Fibroblast of lung (primary cell): ENCODE results near the gene INSRR. TPM values are rescaled to one million over a fixed set of nuclear protein-coding genes. Genes with fewer than 3 reads are reported as not detected.

Experiments used
- DNase-seq, 2 donors: peaks; one replicate each; pipeline versions ENCODE4 v3.0.0 to v3.0.0-alpha.2; 2010; ENCODE audit warnings: low read depth in 2 of 2
- H2AFZ ChIP-seq: 2 replicates; pipeline ENCODE4 v1.5.1; 2012; ENCODE audit warnings: low read length, control low read depth, inconsistent platforms
- H3K27ac ChIP-seq: 2 replicates; pipeline ENCODE4 v1.5.1; 2011; ENCODE audit warnings: low read length, control low read depth; ENCODE audit not compliant: insufficient read depth
- H3K27me3 ChIP-seq: 2 replicates; pipeline ENCODE4 v1.5.1; 2011; ENCODE audit warnings: mild to moderate bottlenecking, low read length; ENCODE audit not compliant: control insufficient read depth, insufficient read depth
- H3K36me3 ChIP-seq: 2 replicates; pipeline ENCODE4 v1.5.1; 2011; ENCODE audit warnings: low read length; ENCODE audit not compliant: control insufficient read depth, insufficient read depth
- H3K4me1 ChIP-seq: 2 replicates; pipeline ENCODE4 v1.5.1; 2011; ENCODE audit warnings: low read length; ENCODE audit not compliant: control insufficient read depth, insufficient read depth; ENCODE audit errors: extremely low read depth
- H3K4me2 ChIP-seq: 2 replicates; pipeline ENCODE4 v1.5.1; 2011; ENCODE audit warnings: low read length, control low read depth; ENCODE audit not compliant: insufficient read depth; ENCODE audit errors: extremely low read depth
- H3K4me3 ChIP-seq, 4 experiments: fragments of 200-600 bp in 1 of 4; sonication (generic) in 1 of 4; replicated peaks in 1 of 4; 2 replicates each; pipeline ENCODE4 v1.5.1; 2011 to 2016; ENCODE audit warnings: low read length in 4 of 4, low read depth in 3 of 4, mild to moderate bottlenecking in 3 of 4, control low read depth in 2 of 4, inconsistent platforms in 1 of 4, mixed read lengths in 1 of 4; ENCODE audit not compliant: insufficient read depth in 1 of 4; ENCODE audit errors: control extremely low read depth in 1 of 4
- H3K79me2 ChIP-seq: 2 replicates; pipeline ENCODE4 v1.5.1; 2012; ENCODE audit warnings: mild to moderate bottlenecking, low read length, inconsistent platforms; ENCODE audit not compliant: control insufficient read depth, insufficient read depth
- H3K9ac ChIP-seq: 2 replicates; pipeline ENCODE4 v1.5.1; 2011; ENCODE audit warnings: mild to moderate bottlenecking, low read length, control low read depth; ENCODE audit not compliant: insufficient read depth
- H3K9me3 ChIP-seq: 2 replicates; pipeline ENCODE4 v1.5.1; 2012; ENCODE audit warnings: low read depth, low read length; ENCODE audit not compliant: control insufficient read depth, insufficient read depth
- H4K20me1 ChIP-seq: 2 replicates; pipeline ENCODE4 v1.5.1; 2011; ENCODE audit warnings: low read length; ENCODE audit not compliant: control insufficient read depth, insufficient read depth; ENCODE audit errors: extremely low read depth
- EZH2 ChIP-seq: IDR thresholded peaks from 2 replicates; pipeline ENCODE4 v1.5.1; 2012; ENCODE audit warnings: low read length, control low read depth, mild to moderate bottlenecking; ENCODE audit errors: missing control alignments
- polyA plus RNA-seq, 2 donors: library from polyadenylated mRNA; depleted of rRNA in 1 of 2; stranded (reverse) in 1 of 2; unstranded in 1 of 2; fragments of >200 nt; gene quantifications; 2 replicates each; pipeline ENCODE4 v1.2.1, GENCODE V29; 2011 to 2012; ENCODE audit warnings: missing spikeins in 1 of 2
- total RNA-seq: library from RNA; depleted of rRNA; stranded (reverse); fragments of >200 nt; gene quantifications from 2 replicates; pipeline ENCODE4 v1.2.1, GENCODE V29; 2014
- TF ChIP-seq, protein P1 (sequence below), 2 donors: IDR thresholded peaks in 1 of 2; conservative IDR thresholded peaks in 1 of 2; 1 replicate in 1 of 2; 2 replicates in 1 of 2; pipeline ENCODE4 v1.5.1; 2011 to 2012; ENCODE audit warnings: low read length in 2 of 2, control low read depth in 1 of 2, inconsistent platforms in 1 of 2, low read depth in 1 of 2, mild to moderate bottlenecking in 1 of 2

Gene INSRR
- total and polyA plus RNA-seq, 2 donors (not counting 1 experiment from before 2014, with no cell fraction given) = not detected

GRCh38 chr1:156811168-156811567, 47.7 kb downstream of the INSRR start:
- no peaks in the 10 kb centered on the region for H3K79me2 ChIP-seq
- TF ChIP-seq, protein P1, sequence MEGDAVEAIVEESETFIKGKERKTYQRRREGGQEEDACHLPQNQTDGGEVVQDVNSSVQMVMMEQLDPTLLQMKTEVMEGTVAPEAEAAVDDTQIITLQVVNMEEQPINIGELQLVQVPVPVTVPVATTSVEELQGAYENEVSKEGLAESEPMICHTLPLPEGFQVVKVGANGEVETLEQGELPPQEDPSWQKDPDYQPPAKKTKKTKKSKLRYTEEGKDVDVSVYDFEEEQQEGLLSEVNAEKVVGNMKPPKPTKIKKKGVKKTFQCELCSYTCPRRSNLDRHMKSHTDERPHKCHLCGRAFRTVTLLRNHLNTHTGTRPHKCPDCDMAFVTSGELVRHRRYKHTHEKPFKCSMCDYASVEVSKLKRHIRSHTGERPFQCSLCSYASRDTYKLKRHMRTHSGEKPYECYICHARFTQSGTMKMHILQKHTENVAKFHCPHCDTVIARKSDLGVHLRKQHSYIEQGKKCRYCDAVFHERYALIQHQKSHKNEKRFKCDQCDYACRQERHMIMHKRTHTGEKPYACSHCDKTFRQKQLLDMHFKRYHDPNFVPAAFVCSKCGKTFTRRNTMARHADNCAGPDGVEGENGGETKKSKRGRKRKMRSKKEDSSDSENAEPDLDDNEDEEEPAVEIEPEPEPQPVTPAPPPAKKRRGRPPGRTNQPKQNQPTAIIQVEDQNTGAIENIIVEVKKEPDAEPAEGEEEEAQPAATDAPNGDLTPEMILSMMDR (conservative IDR thresholded peaks at IDR 0.05 in 1 of 2, IDR thresholded peaks at IDR 0.05 in 1 of 2; ENCODE audit: low read depth in 1 of 2, low read length in 2 of 2) = no peak
- TF ChIP-seq EZH2 = no peak
- DNase-seq = no peak
- peaks cover 5% of the 10 kb centered on the region for H3K27me3 ChIP-seq
- H3K4me1 ChIP-seq = peaks cover 18% of the 10 kb centered on the region
- no peaks in the 10 kb centered on the region for H4K20me1 ChIP-seq
- H3K27ac ChIP-seq = no peak overlapping the region
- no peak overlapping the region for H3K4me2 ChIP-seq
- H3K9me3 ChIP-seq = no peaks in the 10 kb centered on the region
- no peak overlapping the region for H3K9ac ChIP-seq
- H3K36me3 ChIP-seq = no peaks in the 10 kb centered on the region
- H3K4me3 ChIP-seq = no peak overlapping the region
- H2AFZ ChIP-seq = no peak overlapping the region

- H3K27ac ChIP-seq = no peak overlapping the region
- no peaks in the 10 kb centered on the region for H3K79me2 ChIP-seq
- TF ChIP-seq, protein P1 (conservative IDR thresholded peaks at IDR 0.05 in 1 of 2, IDR thresholded peaks at IDR 0.05 in 1 of 2; ENCODE audit: low read depth in 1 of 2, low read length in 2 of 2) = no peak
- no peak for TF ChIP-seq EZH2
- no peak overlapping the region for H3K9ac ChIP-seq
- no peak overlapping the region for H3K4me2 ChIP-seq
- no peak overlapping the region for H2AFZ ChIP-seq
- peaks cover 5% of the 10 kb centered on the region for H3K27me3 ChIP-seq
- no peaks in the 10 kb centered on the region for H3K36me3 ChIP-seq
- no peaks in the 10 kb centered on the region for H4K20me1 ChIP-seq
- no peaks in the 10 kb centered on the region for H3K9me3 ChIP-seq
- H3K4me1 ChIP-seq = peaks cover 14% of the 10 kb centered on the region
- no peak overlapping the region for H3K4me3 ChIP-seq
- no peak for DNase-seq
These were observed 49.1 kb downstream of the INSRR start for GRCh38 chr1:156809711-156810366.

- Histone ChIP-seq H3K27me3 (peaks cover 5% of the 10 kb centered on the region), H3K4me3 (no peak overlapping the region), H2AFZ (no peak overlapping the region), H3K9me3 (no peaks in the 10 kb centered on the region), H3K36me3 (no peaks in the 10 kb centered on the region), H4K20me1 (no peaks in the 10 kb centered on the region), H3K79me2 (no peaks in the 10 kb centered on the region), H3K4me1 (peaks cover 9% of the 10 kb centered on the region), H3K27ac (no peak overlapping the region), H3K4me2 (no peak overlapping the region), H3K9ac (no peak overlapping the region)
- DNase-seq = no peak
- TF ChIP-seq EZH2 = no peak
- TF ChIP-seq, protein P1 (conservative IDR thresholded peaks at IDR 0.05 in 1 of 2, IDR thresholded peaks at IDR 0.05 in 1 of 2; ENCODE audit: low read depth in 1 of 2, low read length in 2 of 2) = no peak
These were observed 49.6 kb downstream of the INSRR start for GRCh38 chr1:156809281-156809680.
